HCT116 (cell line): ENCODE results near the gene TLL2. TPM values are rescaled to one million over a fixed set of nuclear protein-coding genes. Genes with fewer than 3 reads are reported as not detected.

ENCODE experiments used
- ATAC-seq: fragments of 200-7000 bp; cut with Tn5 transposase; 2 replicates; pipeline ENCODE4 v1.9.1; 2020; ENCODE audit warnings: mild to moderate bottlenecking, moderate library complexity
- BruUV-seq: library from RNA; stranded (reverse); fragments of 400-500 nt; replicated peaks from 2 replicates; lab custom pipeline; 2021; lab: Mats Ljungman, UMichigan
- CTCF ChIA-PET: fragments of 300-600 bp; sonication (Branson Sonifier 250); formaldehyde crosslinking; loops from one replicate; lab custom pipeline; 2021; ENCODE audit warnings: antibody characterized with exemption; lab: Charles Lee
- POLR2A ChIA-PET: fragments of 300-600, 350-600 bp; sonication (Branson Sonifier 250); formaldehyde crosslinking; loops from one replicate; lab custom pipeline; 2021; ENCODE audit warnings: antibody characterized with exemption; lab: Charles Lee
- RAD21 ChIA-PET, 2 experiments: fragments of 300-600 bp; sonication (Branson Sonifier 250); formaldehyde crosslinking; loops; one replicate each; lab custom pipeline; 2023; ENCODE audit warnings: low total read pairs in 2 of 2; ENCODE audit not compliant: uncharacterized antibody in 2 of 2, unreplicated experiment in 2 of 2, low non-redundant PET in 1 of 2; lab: Charles Lee
- DNase-seq: peaks from one replicate; pipeline ENCODE4 v3.0.0-alpha.2; 2010; ENCODE audit warnings: low read depth, low spot score
- H2AFZ ChIP-seq: fragments of 200-600 bp; shearing (Covaris generic), sonication (generic); 2 replicates; pipeline ENCODE4 v1.6.1; 2017; ENCODE audit warnings: low read depth, mixed run types, mixed read lengths, antibody characterized with exemption, low read length; ENCODE audit not compliant: poor library complexity, severe bottlenecking
- H3K27ac ChIP-seq: 2 replicates; pipeline ENCODE4 v1.5.1; 2012; ENCODE audit warnings: low read depth, low read length
- H3K27me3 ChIP-seq: fragments of 200-600 bp; sonication (generic); 2 replicates; pipeline ENCODE4 v1.6.1; 2016; ENCODE audit warnings: mixed run types, low read length, mixed read lengths; ENCODE audit not compliant: insufficient read depth
- H3K36me3 ChIP-seq, 2 experiments: fragments of 200-500 bp in 1 of 2; fragments of 200-600 bp in 1 of 2; sonication (Bioruptor generic) in 1 of 2; sonication (generic) in 1 of 2; 2 replicates each; pipeline versions ENCODE4 v1.5.1 to v1.6.1; 2014 to 2016; ENCODE audit warnings: low read length in 2 of 2, inconsistent platforms in 1 of 2, mixed read lengths in 1 of 2, mixed run types in 1 of 2; ENCODE audit not compliant: insufficient read depth in 2 of 2, control insufficient read depth in 1 of 2
- H3K4me1 ChIP-seq, 2 experiments: fragments of 200-600 bp in 1 of 2; sonication (generic) in 1 of 2; 2 replicates each; pipeline versions ENCODE4 v1.5.1 to v1.6.1; 2012 to 2017; ENCODE audit warnings: low read length in 2 of 2, inconsistent platforms in 1 of 2, mild to moderate bottlenecking in 1 of 2, mixed read lengths in 1 of 2, mixed run types in 1 of 2, moderate library complexity in 1 of 2; ENCODE audit not compliant: insufficient read depth in 2 of 2, control insufficient read depth in 1 of 2
- H3K4me2 ChIP-seq: fragments of 200-600 bp; sonication (generic); 2 replicates; pipeline ENCODE4 v1.6.1; 2017; ENCODE audit warnings: mixed run types, low read length, mixed read lengths
- H3K4me3 ChIP-seq, 2 experiments: fragments of 200-600 bp in 1 of 2; sonication (generic) in 1 of 2; replicated peaks in 1 of 2; 2 replicates each; pipeline ENCODE4 v1.5.1; 2011 to 2016; ENCODE audit warnings: low read length in 2 of 2, control low read depth in 1 of 2, low read depth in 1 of 2, mild to moderate bottlenecking in 1 of 2, mixed read lengths in 1 of 2, mixed run types in 1 of 2
- H3K79me2 ChIP-seq: fragments of 200-600 bp; sonication (generic); 2 replicates; pipeline ENCODE4 v1.6.1; 2017; ENCODE audit warnings: mild to moderate bottlenecking, mixed run types, low read length, moderate library complexity, mixed read lengths; ENCODE audit not compliant: insufficient read depth
- H3K9ac ChIP-seq: fragments of 200-600 bp; sonication (generic); 2 replicates; pipeline ENCODE4 v1.6.1; 2016; ENCODE audit warnings: low read length, mixed read lengths
- H3K9me2 ChIP-seq: fragments of 200-600 bp; sonication (generic), shearing (Covaris generic); 2 replicates; pipeline ENCODE4 v1.6.1; 2017; ENCODE audit warnings: mixed run types, mild to moderate bottlenecking, moderate library complexity; ENCODE audit not compliant: insufficient read depth
- H3K9me3 ChIP-seq, 2 experiments: fragments of 200-500 bp in 1 of 2; fragments of 200-600 bp in 1 of 2; sonication (Bioruptor generic) in 1 of 2; sonication (generic) in 1 of 2; 2 replicates each; pipeline ENCODE4 v1.6.1; 2014 to 2017; ENCODE audit warnings: low read length in 2 of 2, mixed read lengths in 2 of 2, inconsistent platforms in 1 of 2, low read depth in 1 of 2, mild to moderate bottlenecking in 1 of 2, mixed run types in 1 of 2, moderate library complexity in 1 of 2; ENCODE audit not compliant: control insufficient read depth in 1 of 2, insufficient read depth in 1 of 2
- H4K20me1 ChIP-seq: fragments of 200-600 bp; sonication (generic), shearing (Covaris generic); 2 replicates; pipeline ENCODE4 v1.6.1; 2017; ENCODE audit warnings: mixed run types, mild to moderate bottlenecking, moderate library complexity; ENCODE audit not compliant: insufficient read depth
- CTCF ChIP-seq, 3 experiments: fragments of 200-600 bp in 1 of 3; sonication (generic) in 1 of 3; IDR thresholded peaks in 2 of 3; conservative IDR thresholded peaks in 1 of 3; 2 replicates each; pipeline ENCODE4 v1.5.1; 2012 to 2017; ENCODE audit warnings: low read depth in 2 of 3, low read length in 2 of 3, antibody characterized with exemption in 1 of 3, borderline replicate concordance in 1 of 3, control low read depth in 1 of 3, mild to moderate bottlenecking in 1 of 3, mixed read lengths in 1 of 3, mixed run types in 1 of 3, moderate library complexity in 1 of 3; ENCODE audit not compliant: insufficient read depth in 1 of 3
- ELF1 ChIP-seq: IDR thresholded peaks from 2 replicates; pipeline ENCODE4 v1.6.1; 2012; ENCODE audit warnings: low read depth, borderline replicate concordance
- POLR2AphosphoS5 ChIP-seq: IDR thresholded peaks from 2 replicates; pipeline ENCODE4 v1.6.1; 2011; ENCODE audit warnings: mild to moderate bottlenecking, low read depth, low read length, moderate library complexity
- RAD21 ChIP-seq: IDR thresholded peaks from 2 replicates; pipeline ENCODE4 v1.6.1; 2012; ENCODE audit warnings: low read depth, mild to moderate bottlenecking
- REST ChIP-seq: IDR thresholded peaks from 2 replicates; pipeline ENCODE4 v1.6.1; 2012; ENCODE audit warnings: low read depth
- ZBTB33 ChIP-seq: IDR thresholded peaks from 2 replicates; pipeline ENCODE4 v1.6.1; 2011; ENCODE audit warnings: mild to moderate bottlenecking, low read length, moderate library complexity; ENCODE audit not compliant: insufficient replicate concordance; ENCODE audit errors: extremely low read depth
- ZFX ChIP-seq: fragments of 450-650 bp; IDR thresholded peaks from 2 replicates; pipeline ENCODE4 v1.6.1; 2017
- intact Hi-C: fragments of 100-400 bp; cut with micrococcal nuclease; formaldehyde crosslinking; loops from 2 replicates; pipeline ENCODE4 v1.10.0; 2022
- total RNA-seq: library from RNA; stranded (reverse); gene quantifications from one replicate; pipeline ENCODE4 v1.2.1, GENCODE V29; 2021; ENCODE audit not compliant: unreplicated experiment

The TLL2 gene
- total RNA-seq, 1 experiment from 2014 or later = 1.3 TPM

- intact Hi-C loops = no loop called here
- TF ChIP-seq CTCF (IDR thresholded peaks at IDR 0.05 in 2 of 3, conservative IDR thresholded peaks at IDR 0.05 in 1 of 3; ENCODE audit: borderline replicate concordance in 1 of 3, insufficient read depth in 1 of 3, low read depth in 2 of 3, low read length in 2 of 3) (peak in 2 of 3 experiments; percentile 41 to 47; a peak in 4 of 6 replicates), ZFX (no peak), RAD21 (no peak)
These were observed 100.5 kb downstream of the TLL2 start for GRCh38 chr10:96413151-96413787.

GRCh38 chr10:96411716-96412320 lies 101.9 kb downstream of the TLL2 start:
- no peak overlapping the region for H3K9ac ChIP-seq
- CTCF ChIA-PET = no interaction called here

More at GRCh38 chr10:96413151-96413787, 100.5 kb downstream of the TLL2 start:
- peak; percentile 61 for ATAC-seq
- H3K4me1 ChIP-seq = no peaks in the 10 kb centered on the region
- H4K20me1 ChIP-seq = no peaks in the 10 kb centered on the region
- CTCF ChIA-PET = no interaction called here
- RAD21 ChIA-PET = no interaction called here
- H3K79me2 ChIP-seq = no peaks in the 10 kb centered on the region
- POLR2A ChIA-PET = no interaction called here
- no peak for DNase-seq
- BruUV-seq = no TSS peak
- no peaks in the 10 kb centered on the region for H3K9me2 ChIP-seq
- no peak overlapping the region for H3K4me2 ChIP-seq
- no peak overlapping the region for H3K4me3 ChIP-seq
- no peak overlapping the region for H3K27ac ChIP-seq
- no peaks in the 10 kb centered on the region for H3K9me3 ChIP-seq
- H3K9ac ChIP-seq = no peak overlapping the region
- H2AFZ ChIP-seq = no peak overlapping the region
- H3K27me3 ChIP-seq = peaks cover 38% of the 10 kb centered on the region
- no peaks in the 10 kb centered on the region for H3K36me3 ChIP-seq

More at GRCh38 chr10:96411716-96412320, 101.9 kb downstream of the TLL2 start:
- ATAC-seq (no peak), DNase-seq (no peak)
- ChIA-PET RAD21 (no interaction called here), POLR2A (no interaction called here)
- Histone ChIP-seq H3K27ac (no peak overlapping the region), H2AFZ (no peak overlapping the region), H3K4me2 (no peak overlapping the region), H3K9me3 (no peaks in the 10 kb centered on the region), H3K79me2 (no peaks in the 10 kb centered on the region), H4K20me1 (no peaks in the 10 kb centered on the region), H3K4me1 (no peaks in the 10 kb centered on the region), H3K4me3 (no peak overlapping the region), H3K9me2 (no peaks in the 10 kb centered on the region), H3K27me3 (peaks cover 43% of the 10 kb centered on the region), H3K36me3 (no peaks in the 10 kb centered on the region)
- BruUV-seq = no TSS peak
- no peak for TF ChIP-seq ZFX
- no peak for TF ChIP-seq REST
- TF ChIP-seq ELF1 = no peak
- no peak for TF ChIP-seq POLR2AphosphoS5
- no peak for TF ChIP-seq ZBTB33
- intact Hi-C loops = no loop called here
